Measurements from ENCODE around the gene OR5L2. TPM values are rescaled to one million over a fixed set of nuclear protein-coding genes. Genes with fewer than 3 reads are reported as not detected.

OR5L2 gene
- total RNA-seq, 4 donors from 2014 or later: not detected

DNA sequence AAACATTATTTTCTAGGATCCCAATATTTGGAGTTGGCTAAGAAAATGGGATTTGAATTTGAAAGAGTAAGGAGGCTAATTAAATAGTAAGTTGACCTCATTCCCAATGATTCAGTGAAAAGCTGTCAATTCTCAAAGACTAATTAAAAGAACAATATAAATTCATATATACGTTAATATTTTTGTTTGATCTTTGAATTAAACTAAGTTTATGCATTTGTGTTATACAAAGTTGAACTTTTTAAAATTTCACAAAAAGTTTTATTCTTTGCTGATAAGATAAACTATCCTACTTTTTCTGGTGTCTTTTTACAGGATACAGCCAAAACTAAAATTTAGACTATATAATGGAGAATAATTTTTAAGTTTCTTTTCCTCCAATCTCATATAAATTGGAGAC, 16.0 kb upstream of the OR5L2 start, which contains the start of gene OR5L1:
OR5L1 (plus strand) TSS at position 301 of the 400 bp plus-strand sequence. CDS start 100 bp downstream, outside the sequence.
- Histone ChIP-seq H3K27ac (replicated peaks in 1 of 4) (no peak within 1 kb of the TSS), H3K27me3 (no peaks in the 10 kb centered on the region), H3K4me1 (no peaks in the 10 kb centered on the region), H3K36me3 (no peaks in the 10 kb centered on the region), H3K9me3 (peaks cover 0 to 4% (median 0%) of the 10 kb centered on the region in 4 donors), H3K4me3 (no peak within 1 kb of the TSS)
- no peak for DNase-seq (ENCODE audit: extremely low spot score)
- WGBS: 85% methylated on average over 1 of the region's 1 CpG
- TF ChIP-seq POLR2A (IDR thresholded peaks at IDR 0.05; ENCODE audit: low read depth): no peak
- TF ChIP-seq, protein P1, sequence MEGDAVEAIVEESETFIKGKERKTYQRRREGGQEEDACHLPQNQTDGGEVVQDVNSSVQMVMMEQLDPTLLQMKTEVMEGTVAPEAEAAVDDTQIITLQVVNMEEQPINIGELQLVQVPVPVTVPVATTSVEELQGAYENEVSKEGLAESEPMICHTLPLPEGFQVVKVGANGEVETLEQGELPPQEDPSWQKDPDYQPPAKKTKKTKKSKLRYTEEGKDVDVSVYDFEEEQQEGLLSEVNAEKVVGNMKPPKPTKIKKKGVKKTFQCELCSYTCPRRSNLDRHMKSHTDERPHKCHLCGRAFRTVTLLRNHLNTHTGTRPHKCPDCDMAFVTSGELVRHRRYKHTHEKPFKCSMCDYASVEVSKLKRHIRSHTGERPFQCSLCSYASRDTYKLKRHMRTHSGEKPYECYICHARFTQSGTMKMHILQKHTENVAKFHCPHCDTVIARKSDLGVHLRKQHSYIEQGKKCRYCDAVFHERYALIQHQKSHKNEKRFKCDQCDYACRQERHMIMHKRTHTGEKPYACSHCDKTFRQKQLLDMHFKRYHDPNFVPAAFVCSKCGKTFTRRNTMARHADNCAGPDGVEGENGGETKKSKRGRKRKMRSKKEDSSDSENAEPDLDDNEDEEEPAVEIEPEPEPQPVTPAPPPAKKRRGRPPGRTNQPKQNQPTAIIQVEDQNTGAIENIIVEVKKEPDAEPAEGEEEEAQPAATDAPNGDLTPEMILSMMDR (IDR thresholded peaks at IDR 0.05): no peak
- intact Hi-C loops (cut with DNase I): no loop called here

DNA sequence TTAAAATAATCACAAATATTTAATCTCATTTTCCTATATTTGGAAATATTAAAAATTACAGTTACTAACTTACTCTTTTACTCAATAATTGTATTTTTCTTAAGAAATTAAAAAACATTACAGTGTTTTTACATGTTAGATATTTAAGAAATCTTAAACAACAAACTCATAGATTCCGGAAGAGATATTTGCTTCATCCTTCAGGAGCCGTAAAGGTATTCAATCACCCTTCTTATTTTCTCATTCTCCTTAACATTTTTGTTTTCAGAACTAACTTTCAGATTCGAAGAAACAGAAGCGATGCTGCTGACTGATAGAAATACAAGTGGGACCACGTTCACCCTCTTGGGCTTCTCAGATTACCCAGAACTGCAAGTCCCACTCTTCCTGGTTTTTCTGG, 7.7 kb upstream of the OR5L2 start, which contains the start of gene OR5D18:
OR5D18 (plus strand) TSS at position 301 of the 400 bp plus-strand sequence; CDS start at position 301, 0 bp downstream.
- no peaks in the 10 kb centered on the region for H3K4me1 ChIP-seq
- no peaks in the 10 kb centered on the region for H3K36me3 ChIP-seq
- no peak for DNase-seq (ENCODE audit: extremely low spot score)
- no peaks in the 10 kb centered on the region for H3K27me3 ChIP-seq
- TF ChIP-seq, protein P1 (IDR thresholded peaks at IDR 0.05): no peak
- TF ChIP-seq POLR2A (IDR thresholded peaks at IDR 0.05; ENCODE audit: low read depth): no peak
- no peak for TF ChIP-seq POLR2AphosphoS5 (IDR thresholded peaks at IDR 0.05)
- TF ChIP-seq EP300 (IDR thresholded peaks at IDR 0.05): no peak
- intact Hi-C loops (cut with DNase I): no loop called here
- H3K9me3 ChIP-seq: no peaks in the 10 kb centered on the region
- H3K27ac ChIP-seq (replicated peaks in 1 of 4): no peak within 1 kb of the TSS
- no peak within 1 kb of the TSS for H3K4me3 ChIP-seq
- 81% methylated on average over 5 of the region's 5 CpGs for WGBS

DNA sequence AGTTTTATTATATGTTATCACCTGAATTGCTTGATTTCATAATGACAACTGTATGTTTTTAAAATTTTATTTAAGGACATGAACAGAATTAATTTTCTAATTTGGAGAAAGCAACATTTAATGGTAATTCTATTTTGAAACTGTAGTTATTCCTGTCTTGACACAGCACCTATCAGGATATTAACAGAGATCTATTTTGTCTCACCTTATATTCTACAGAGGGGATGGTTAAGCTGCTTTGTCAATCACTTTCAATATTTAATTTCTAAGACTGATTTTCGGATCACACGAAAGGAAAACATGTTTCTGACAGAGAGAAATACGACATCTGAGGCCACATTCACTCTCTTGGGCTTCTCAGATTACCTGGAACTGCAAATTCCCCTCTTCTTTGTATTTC, 11.4 kb downstream of the OR5L2 start, which contains the start of gene OR5D16:
OR5D16 (plus strand) TSS at position 301 of the 400 bp plus-strand sequence; CDS start at position 301, 0 bp downstream.
- TF ChIP-seq POLR2A (IDR thresholded peaks at IDR 0.05; ENCODE audit: low read depth) (no peak), EP300 (IDR thresholded peaks at IDR 0.05) (no peak), POLR2AphosphoS5 (IDR thresholded peaks at IDR 0.05) (no peak)
- TF ChIP-seq, protein P1 (IDR thresholded peaks at IDR 0.05): no peak
- WGBS: 40% methylated on average over 3 of the region's 3 CpGs
- Histone ChIP-seq H3K27ac (replicated peaks in 1 of 4) (no peak within 1 kb of the TSS), H3K27me3 (no peaks in the 10 kb centered on the region), H3K36me3 (no peaks in the 10 kb centered on the region), H3K4me3 (no peak within 1 kb of the TSS), H3K4me1 (no peaks in the 10 kb centered on the region), H3K9me3 (peaks cover 0 to 9% (median 0%) of the 10 kb centered on the region in 4 donors)
- no peak for DNase-seq (ENCODE audit: extremely low spot score)
- intact Hi-C loops (cut with DNase I): no loop called here

DNA sequence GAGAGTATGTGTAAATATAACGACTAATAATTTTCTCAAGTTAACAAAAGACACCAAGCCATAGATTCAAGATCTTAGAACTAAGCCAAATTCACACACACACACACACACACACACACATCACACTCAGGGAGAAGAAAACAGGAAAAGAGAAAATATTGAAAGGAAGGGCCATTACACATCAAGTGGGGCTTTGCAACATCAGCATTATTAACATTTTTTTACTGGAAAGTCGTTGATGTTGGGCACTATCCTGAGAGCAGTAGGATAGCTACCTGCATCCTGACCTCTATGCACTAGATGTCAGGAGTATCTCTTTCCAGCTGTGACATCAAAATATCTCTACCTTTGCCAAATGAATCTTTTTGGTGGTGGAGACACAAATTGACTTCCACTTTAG, 20.4 kb downstream of the OR5L2 start:
- no peak for DNase-seq (ENCODE audit: extremely low spot score)
- Histone ChIP-seq H3K4me1 (no peaks in the 10 kb centered on the region), H3K36me3 (no peaks in the 10 kb centered on the region), H3K27ac (replicated peaks in 1 of 4) (no peak overlapping the region), H3K9me3 (no peaks in the 10 kb centered on the region), H3K4me3 (no peak overlapping the region), H3K27me3 (no peaks in the 10 kb centered on the region)
- TF ChIP-seq POLR2A (IDR thresholded peaks at IDR 0.05; ENCODE audit: low read depth): no peak
- 41% methylated on average over 2 of the region's 2 CpGs for WGBS
- intact Hi-C loops (cut with DNase I): no loop called here

DNA sequence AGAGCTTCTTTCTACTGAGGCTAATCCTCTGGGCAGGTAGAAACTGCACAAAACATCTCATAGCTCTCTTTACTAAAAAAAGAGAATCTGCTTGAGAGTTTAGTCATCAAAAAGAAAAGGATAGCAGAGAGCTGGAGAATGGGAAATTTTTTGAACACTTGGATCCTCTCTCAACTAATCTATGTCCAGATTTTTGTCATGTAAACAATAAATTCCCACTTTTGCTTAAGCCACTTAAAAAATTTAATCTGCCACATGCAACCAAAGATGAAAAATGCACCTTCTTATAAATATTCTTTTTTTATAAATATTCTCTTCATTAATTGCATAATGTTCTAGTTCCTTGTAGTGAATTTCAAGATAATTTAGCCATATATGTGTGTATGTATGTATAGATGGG, 22.0 kb downstream of the OR5L2 start:
- Histone ChIP-seq H3K4me3 (no peak overlapping the region), H3K27ac (replicated peaks in 1 of 4) (no peak overlapping the region), H3K4me1 (no peaks in the 10 kb centered on the region), H3K27me3 (no peaks in the 10 kb centered on the region), H3K36me3 (no peaks in the 10 kb centered on the region), H3K9me3 (no peaks in the 10 kb centered on the region)
- intact Hi-C loops (cut with DNase I): no loop called here
- DNase-seq (ENCODE audit: extremely low spot score): no peak
- TF ChIP-seq, protein P1 (IDR thresholded peaks at IDR 0.05): no peak
- TF ChIP-seq EP300 (IDR thresholded peaks at IDR 0.05): no peak
- TF ChIP-seq POLR2A (IDR thresholded peaks at IDR 0.05; ENCODE audit: low read depth): no peak

Data from esophagus muscularis mucosa (tissue), 4 donors.